CD4-positive, alpha-beta T cell treated with Interleukin-6 for 4 hours (primary cell): ENCODE measurements around the gene TPPP3.
"Not testable (repeated sequence)": the region's sequence is repeated elsewhere in the genome, so short reads cannot be mapped to it uniquely, and the experiment has no call there.

ENCODE experiments used
- DNase-seq: peaks from one replicate; pipeline ENCODE4 v3.0.0-alpha.2; 2020; ENCODE audit warnings: mixed read lengths

Gene TPPP3

DNA sequence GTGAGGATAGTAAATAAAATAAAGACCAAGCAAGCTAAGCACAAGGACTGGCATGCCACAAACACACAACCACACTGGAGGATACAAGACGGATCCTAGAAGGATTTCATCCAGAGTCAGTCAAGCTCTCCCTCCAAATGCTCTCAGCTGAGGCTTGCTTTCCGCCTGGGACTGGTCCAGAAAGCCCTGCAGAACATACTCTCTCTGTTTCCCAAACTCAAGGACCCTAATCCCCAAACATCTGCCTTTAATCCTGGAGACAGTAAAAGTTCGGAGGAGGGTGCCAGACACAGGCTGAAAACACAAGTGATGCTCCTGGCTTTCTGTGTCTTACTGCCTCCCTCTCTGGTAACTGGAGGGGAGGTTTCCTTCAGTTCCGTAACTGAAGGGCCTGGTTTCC, 32.3 kb upstream of the TPPP3 start:
- no peak for DNase-seq

DNA sequence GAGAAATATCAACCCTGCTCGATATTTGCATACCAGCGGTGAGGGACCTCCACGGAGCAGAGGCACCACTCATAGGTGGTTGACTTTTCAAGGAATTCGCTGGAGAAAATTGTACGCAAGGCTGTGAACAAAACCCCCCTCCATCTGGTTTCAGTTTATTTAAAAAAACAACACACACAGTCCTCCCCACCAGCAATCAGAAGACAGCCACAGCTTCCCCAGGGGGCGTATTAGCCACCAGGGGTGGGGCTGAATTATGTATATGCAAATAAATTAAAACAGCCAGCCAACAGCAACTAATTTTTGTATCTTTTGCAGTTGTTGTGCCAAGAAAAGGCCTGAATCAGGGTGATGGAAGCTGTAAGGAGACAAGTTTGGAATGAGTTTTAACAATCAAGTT, 31.8 kb upstream of the TPPP3 start:
- no peak for DNase-seq

DNA sequence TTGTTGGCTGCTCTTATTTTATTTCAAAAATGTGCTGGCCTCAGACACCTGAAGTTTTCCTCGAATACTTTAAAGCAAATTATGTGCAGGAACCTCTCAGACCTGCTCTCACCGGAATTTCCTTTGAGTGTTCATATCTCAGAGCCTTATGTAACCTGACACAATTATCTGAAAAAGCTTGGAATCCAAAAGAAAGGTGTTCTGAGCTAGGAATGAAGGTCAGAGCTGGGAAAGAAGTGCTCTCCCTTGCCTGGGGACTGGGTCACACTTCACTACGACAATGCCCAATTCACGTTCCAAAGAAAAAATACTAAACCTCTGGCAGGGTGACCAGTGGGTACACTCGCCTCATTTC, 30.9 kb upstream of the TPPP3 start:
- DNase-seq = no peak

DNA sequence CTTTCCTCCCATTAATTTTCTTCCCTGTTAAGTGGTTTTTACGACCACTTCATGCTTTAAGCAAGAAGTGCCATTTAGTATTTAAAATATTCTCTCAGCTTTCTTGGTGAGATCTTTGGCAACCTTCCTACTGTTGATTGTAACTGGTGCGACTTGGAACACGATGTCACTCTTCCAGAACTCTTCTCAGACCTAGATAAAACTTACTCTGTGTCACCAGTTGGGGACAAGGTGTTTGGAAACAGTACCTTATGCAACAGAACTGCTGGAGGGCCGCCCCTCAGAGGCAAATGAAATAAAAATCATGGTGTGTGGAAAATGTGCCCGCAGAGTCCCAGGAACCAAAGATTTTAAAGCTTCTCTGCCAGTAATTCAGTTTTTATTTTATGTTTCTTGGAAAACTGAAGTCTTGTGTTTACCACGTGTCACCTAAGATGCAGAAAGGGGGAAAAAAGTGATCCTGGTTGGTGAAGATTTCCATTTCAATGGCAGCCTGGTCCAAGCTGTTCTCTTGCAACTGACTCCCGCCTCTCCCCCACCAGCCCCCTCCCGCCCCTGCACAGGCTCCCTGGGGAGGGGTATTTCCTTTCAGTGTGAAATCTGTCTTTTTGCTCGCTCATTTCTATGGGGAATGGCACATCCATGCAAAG, 30.4 kb upstream of the TPPP3 start:
- no peak for DNase-seq

DNA sequence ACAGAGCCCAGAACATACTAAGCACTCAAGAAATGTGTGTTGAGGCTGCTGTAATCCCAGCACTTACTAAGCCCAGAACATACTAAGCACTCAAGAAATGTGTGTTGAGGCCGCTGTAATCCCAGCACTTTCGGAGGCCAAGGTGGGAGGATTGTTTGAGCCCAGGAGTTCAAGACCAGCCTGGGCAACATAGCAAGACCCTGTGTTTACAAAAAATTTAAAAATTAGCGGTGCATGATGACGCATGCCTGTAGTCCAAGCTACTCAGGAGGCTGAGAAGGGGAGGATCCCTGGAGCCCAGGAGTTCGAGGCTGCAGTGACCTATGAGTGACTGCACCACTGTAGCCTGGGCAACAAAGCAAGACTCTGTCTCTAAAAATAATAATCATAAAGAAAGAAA, 29.7 kb upstream of the TPPP3 start:
- no peak for DNase-seq

DNA sequence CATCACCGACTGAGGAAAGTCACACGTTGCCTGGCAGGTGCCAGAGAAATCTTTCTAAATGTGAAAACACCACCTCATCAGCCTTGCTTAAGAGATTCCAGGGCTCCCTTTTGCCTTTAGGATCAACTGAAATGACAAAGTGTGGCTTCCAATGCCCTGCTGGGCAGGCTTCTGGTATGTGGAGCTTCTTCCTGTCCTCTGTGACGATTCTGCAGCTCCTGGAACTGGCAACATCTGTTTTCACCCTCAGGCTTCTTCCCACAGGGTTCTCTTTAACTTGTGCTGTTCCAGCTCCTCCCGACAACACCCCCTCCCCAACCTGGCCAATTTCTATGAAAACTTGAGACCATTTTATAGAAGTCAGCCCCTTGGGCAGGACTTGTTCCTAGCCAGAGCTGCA, 27.7 kb upstream of the TPPP3 start:
- no peak for DNase-seq

DNA sequence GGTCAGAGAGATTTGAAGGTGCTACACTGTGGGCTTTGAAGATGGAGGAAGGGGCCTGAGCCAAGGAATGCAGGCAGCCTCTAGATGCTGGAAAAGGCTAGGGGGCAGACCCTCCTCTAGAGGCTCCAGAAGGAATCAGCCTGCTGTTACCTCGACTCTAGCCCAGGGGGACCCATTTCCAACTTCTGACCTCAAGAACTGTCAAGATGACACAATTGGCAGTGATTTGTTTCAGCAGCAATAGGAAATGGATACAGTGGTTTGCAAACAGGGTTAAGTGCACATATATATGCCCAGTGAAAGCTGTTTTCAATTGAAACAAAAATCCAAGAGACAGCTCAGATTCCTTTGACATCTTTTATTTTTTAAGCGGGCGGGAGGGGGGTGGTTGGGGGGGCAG, 26.6 kb upstream of the TPPP3 start:
- DNase-seq = no peak

DNA sequence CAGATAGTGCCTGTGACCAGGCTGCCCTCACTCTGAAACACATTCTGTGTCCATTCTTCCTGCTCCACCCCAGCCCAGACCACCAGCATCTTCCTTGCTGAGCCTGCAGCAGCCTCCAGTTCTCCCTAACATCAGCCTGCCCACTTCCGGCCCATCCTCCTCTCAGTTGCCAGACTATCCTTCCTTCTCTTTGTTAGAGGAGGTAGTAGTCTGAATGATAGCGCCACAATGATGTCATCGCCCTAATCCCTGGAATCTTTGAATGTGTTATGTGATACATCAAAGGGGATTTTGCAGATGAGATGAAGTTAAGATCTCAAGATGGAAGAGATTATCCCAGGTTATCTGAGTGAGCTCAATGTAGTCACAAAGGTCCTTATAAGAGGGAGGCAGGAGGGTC, 26.2 kb upstream of the TPPP3 start:
- DNase-seq = no peak

DNA sequence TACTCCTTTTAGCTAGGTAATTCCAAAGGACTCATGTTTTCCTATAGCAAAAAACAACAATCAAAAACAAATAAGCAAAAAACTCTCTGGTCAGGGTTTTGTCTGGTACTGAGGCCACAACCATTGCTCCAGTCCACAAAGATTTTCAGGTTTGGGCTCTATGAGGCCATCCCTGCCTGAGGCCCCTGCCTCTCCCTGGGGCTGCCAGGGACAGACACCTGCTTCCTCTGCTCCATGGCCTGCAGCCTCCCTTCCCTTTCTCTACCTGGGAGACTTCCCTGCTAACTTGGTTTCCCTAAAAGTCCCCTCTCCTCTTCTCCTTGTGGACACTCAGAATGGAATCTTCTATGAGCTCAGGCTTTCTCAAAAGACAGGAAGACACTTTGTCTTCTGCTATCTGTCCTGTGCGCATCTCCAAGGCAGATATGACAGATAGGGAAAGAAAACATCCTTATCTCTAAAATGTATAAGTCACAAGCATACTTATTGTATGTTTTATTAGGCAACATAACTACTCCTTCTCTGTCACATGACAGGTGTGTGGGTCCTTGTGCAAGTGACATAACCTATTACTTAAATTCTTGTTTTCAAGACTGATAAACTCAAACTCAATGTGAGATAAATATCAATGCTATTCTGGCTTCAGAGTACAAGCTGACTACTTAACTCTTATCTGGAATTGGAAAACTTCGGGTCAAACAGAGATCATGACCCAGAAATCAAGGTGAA, 24.2 kb upstream of the TPPP3 start:
- no peak for DNase-seq

DNA sequence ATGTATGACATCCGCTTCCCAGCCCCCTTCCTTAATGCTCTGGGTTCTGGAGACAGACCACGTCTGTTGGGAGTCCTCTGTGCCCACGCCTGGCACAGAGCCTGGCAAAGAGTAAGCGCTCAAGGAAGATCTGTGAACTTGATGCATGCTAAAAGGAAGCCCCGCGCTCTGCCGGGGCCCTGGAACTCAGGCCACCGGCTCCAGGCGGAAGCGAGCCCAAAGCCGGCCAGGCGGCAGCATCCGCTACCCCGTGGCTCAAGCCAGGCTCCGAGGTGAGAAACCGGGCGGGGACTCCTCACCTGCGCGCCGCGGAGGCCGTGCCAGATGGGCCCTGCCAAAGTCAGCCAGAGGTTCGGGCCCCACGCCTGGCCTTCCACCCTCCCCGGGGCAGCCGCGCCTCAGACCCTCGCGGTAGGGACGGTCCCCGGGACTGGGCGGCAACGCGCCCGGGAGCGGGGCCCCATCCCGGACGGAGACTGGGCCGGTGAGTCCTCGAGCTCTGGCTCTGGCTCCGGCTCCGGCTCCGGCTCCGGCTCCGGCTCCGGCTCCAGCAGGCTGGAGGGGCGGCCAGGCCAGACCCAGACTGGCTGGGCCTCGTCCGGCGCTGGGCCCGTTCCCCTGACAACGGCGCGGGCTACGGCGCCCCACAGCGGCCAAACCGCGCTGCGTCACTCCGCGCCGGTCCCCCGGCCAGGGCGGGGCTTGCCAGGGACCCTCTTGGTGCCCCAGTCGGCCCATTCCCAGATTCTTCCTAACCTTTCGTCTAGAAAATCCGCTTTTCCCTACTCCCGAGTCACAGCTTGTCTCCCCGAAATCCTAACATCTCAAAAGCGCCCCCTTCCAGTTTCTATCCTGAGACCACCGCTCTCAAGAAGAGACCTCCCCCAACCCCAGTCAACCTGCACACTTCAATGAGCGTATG, 22.8 kb upstream of the TPPP3 start, which contains the start of gene ZDHHC1:
ZDHHC1 (minus strand) TSS at position 606 of the 922 bp plus-strand sequence. CDS start 8,702 bp downstream, outside the sequence.
- peak; percentile 41 for DNase-seq

DNA sequence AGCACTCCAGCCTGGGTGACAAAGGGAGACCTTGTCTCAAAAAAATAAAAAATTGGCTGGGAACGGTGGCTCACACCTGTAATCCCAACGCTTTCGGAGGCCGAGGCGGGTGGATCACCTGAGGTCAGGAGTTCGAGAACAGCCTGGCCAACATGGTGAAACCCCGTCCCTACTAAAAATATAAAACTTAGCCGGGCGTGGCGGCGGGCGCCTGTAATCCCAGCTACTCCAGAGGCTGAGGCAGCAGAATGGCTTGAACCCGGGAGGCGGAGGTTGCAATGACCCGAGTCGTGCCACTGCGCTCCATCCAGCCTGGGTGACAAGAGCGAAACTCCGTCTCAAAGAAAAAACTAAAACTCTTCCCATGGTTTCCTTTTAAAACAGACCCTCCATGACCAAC, 22.1 kb upstream of the TPPP3 start:
- DNase-seq = not testable (repeated sequence)

DNA sequence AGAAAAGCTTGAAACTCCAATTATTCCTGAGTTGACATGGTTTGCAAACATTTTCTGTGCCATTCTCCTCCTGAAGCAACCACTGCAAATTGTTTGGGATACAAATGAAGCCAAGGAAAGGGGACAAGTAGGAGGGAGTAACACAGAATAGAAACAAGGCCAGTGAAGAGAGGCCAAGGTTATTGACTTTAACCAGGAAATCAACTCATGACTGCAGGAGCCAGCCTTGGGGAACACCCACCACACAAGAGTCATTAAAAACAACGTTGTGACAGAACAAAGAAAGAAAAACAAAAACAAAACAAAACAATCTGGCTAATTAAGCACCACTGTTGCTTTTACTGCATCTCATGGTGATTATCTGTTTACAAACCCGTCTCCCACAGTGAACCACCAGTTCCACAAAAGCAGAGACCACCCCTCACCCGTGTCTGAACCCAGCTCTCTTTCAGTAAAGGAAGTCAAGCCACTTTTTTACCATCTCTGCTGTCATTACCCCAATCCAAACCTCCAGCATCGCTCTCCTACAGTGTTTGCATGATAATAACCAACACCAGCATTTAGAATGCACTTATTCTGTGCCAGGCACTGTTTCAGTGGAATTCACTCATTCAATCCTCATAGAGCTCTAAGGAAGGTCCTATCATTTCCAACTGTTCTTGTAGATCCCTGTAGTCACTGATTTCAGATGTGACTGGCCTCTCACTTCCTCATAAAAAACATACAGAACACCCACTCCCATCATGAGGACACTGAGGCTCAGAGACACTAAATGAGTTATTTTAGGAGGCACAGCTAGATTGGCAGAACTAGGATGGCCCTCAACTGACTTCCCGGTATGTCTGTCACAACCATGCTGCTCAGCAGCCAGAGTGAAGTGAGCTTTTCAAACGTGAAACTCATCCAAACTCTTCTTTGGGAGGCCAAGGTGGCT, 20.9 kb upstream of the TPPP3 start:
- DNase-seq = no peak

DNA sequence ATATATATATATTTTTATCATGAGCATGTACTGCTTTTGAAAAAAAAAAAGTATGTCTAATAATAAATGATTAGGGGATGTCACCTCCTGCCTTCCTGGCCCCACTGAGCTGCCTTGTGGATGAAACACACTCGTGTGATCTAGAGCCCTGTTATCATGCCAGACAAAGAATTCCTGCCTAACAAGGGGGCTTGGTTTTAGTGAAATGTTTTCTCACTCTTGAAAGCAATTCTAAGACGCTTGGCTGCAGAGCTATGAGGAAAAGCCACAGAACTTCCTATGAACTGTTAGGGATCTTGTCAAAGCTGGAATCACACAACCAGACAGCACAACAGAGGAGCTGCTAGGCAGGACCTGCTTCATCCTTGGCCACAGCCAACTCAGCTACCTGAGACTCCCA, 19.0 kb upstream of the TPPP3 start:
- DNase-seq = no peak

DNA sequence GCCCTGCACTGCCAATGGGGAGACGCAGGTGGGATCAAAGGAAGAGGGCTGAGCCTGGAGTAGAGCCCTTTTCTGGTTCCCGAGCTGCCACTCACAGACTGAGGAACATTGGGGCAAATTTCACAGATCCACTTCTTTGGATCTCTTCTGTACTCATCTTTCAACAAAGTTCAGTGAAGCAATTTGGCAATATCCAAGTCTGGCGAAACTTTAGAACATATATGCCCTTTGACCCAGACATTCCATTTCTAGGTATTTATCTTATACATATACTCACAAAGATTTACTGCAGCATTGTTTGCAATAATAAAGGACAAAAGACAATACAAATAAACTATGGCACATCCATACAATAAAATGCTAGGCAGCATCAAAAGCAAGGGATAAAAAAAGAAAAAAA, 18.0 kb upstream of the TPPP3 start:
- DNase-seq = no peak

DNA sequence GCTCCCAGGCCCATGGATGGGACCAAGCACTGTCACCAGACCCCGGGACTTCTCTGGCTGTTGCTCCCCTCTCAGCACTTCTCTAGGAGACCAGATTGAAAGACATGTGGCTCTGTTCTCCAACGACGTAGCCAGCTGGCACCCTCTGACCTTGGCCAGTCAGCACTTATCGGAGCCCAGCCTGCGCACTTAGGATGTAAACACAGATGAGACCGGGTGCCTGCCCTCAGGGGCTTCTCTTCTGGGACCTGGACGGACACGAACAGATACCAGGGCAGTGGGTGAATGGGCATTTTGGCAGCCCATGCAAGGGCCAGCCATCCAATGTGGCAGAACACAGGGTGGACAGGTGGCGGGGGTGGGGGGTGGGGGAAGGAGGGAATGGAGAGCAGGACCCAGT, 16.3 kb upstream of the TPPP3 start:
- no peak for DNase-seq

DNA sequence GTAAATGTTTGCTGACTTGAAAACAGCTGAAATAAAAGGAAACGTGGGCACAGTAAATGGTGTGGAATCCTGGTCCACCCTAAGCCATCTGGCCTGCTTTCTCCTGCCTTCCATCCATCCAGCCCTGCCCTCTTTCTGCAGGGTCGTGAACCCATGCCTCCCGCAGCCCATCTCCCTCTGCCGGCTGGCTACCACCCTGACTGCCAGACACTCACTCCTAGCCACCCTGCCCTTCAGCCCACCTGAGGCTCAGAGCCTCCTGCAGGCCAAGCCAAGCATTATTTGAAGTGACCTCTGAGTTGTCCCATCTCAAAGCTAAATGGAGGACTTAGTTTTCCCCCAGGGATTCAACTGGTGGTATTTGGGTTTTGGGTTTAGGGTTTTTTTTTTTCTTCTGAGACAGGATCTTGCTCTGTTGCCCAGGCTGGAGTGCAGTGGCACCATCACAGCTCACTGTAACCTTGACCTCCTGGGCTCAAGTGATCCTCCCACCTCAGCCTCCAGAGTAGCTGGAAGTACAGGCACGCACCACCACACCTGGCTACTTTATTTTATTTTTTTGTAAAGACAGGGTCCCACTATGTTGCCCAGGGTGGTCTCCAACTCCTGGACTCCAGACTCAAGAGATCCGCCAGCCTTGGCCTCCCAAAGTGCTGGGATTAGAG, 14.6 kb upstream of the TPPP3 start:
- no peak for DNase-seq

DNA sequence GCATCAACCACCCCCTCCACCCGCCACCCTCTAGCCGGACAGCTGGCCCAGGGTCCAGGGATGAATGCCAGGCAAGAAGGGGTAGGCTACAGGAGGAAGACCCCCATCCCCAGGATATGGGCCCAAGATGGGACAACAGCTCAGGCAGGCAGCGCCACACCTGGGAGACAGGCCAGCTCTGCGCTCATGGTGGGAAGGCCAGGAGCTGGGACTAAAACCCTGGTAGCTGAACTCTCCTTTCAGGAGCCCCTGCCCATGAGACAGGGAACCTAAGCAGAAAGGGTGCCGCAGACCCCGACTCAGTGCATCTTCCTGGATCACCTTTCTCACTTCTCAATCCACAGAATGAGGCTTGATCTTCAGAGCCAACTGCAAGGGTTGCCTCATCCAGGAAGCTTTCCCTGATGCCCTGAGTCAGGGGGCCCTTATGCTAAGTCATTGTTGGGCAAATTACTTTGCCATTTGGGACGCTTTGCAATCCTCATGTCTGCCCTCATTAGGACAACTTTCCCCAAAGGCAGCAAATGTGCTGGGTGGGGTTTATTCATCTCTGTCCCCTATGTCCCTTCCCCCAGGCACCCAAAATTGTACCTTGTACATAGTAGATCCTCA, 14.0 kb upstream of the TPPP3 start:
- DNase-seq = no peak

DNA sequence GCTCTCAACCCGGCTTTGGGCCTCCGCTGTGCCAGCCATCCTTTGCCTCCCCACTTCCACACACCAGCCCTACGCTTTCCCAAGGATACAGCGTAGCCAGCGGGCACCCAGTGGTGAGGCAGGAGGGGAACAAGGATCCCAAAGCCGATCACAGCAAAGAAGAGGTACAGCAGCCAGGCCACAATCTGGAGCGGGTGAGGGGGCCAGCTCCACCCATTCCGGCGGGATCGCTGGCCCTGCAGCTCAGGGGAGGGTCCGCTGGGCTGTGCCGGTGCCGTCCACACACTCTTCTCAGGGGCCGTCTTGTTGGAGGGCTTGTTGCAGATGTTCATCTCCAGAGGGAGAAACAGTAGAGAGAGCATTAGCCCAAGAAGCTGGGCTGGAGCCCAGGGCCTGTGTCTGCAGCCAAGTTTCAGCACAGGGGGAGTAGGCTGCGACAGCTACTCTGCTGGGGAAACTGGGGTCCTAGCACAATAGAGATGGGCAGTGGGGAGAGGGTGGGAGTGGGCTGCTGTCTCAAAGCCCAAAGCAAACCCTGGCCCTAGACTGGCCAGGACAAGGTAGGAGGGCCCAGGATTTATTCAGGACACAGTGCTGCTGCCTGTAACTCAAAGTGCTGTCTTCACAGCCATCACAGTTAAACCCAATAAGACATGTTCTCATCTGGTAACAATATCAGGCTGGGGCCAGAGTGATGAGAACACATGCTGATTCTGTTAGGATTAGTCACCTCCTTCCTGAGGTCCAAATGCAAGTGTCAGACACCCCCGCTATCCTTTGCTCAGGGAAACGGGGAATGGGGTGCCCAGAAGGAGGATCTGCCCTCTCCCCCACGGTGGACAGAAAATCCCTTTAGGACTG, 13.0 kb upstream of the TPPP3 start:
- DNase-seq = no peak

DNA sequence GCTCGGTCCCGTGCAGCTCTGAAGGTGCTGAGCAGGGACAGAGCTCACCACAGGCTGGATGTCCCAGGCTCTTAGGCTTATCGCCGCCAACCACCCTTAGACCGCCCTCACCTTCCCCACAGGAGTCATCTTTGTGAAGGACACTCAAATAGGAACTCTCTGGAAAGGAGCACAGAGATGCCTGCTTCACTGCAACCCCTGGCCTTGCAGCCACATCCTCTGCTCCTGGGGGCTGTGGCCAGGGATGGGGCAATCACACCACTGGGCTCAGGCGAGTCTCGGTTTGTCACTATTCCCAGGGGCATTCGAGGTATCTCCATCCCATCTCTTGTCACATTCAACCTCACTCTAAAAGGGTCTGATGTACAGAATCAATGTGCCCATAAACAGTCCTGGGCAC, 12.0 kb upstream of the TPPP3 start:
- DNase-seq = no peak

DNA sequence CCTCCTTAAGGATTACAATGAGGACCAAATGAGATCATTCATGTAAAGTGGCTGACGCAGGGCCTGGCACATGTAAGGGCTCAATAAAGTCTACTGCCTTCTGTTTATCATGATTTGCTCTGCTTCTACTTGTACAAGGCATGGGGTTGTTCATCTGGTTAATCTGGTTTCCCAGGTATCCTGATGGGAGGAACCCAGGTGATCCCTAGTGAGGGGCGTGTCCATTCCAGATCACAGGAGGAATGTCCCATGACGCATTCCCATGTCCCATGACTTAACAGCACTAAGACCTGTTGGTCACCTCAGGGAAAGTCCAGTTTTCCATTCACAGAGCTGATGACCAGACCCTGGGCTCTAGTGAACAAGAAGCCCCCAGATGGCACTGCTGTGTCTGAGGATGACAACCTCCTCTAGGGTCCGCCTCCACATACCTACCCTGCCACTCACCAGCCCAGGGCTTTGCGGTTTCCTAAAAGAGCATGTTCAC, 11.5 kb upstream of the TPPP3 start:
- no peak for DNase-seq
